Measurements from ENCODE around the gene SLC6A16.
"Not testable (repeated sequence)": the region's sequence is repeated elsewhere in the genome, so short reads cannot be mapped to it uniquely, and the experiment has no call there.

SLC6A16 gene

GRCh38 chr19:49294401-49294800 lies 30.6 kb downstream of the SLC6A16 start:
- DNase-seq (ENCODE audit: low read depth): no peak
- H3K4me3 ChIP-seq (ENCODE audit: control insufficient read depth, low read depth, low read length): no peak overlapping the region
- TF ChIP-seq CTCF (IDR thresholded peaks at IDR 0.05; ENCODE audit: control insufficient read depth, insufficient read depth, low read depth, low read length, missing control alignments): no peak

- no peak overlapping the region for H3K4me3 ChIP-seq (ENCODE audit: control insufficient read depth, low read depth, low read length)
Observed at GRCh38 chr19:49290517-49290916, 34.5 kb downstream of the SLC6A16 start.

GRCh38 chr19:49289286-49289685 lies 35.7 kb downstream of the SLC6A16 start:
- DNase-seq (ENCODE audit: low read depth); H3K4me3 ChIP-seq (ENCODE audit: control insufficient read depth, low read depth, low read length): not testable (repeated sequence)

More at GRCh38 chr19:49290517-49290916, 34.5 kb downstream of the SLC6A16 start:
- no peak for TF ChIP-seq CTCF (IDR thresholded peaks at IDR 0.05; ENCODE audit: control insufficient read depth, insufficient read depth, low read depth, low read length, missing control alignments)
- no peak for DNase-seq (ENCODE audit: low read depth)

- H3K4me3 ChIP-seq (ENCODE audit: control insufficient read depth, low read depth, low read length); DNase-seq (ENCODE audit: low read depth): not testable (repeated sequence)
Observed at GRCh38 chr19:49288205-49288604, 36.8 kb downstream of the SLC6A16 start.

- no peak for TF ChIP-seq CTCF (IDR thresholded peaks at IDR 0.05; ENCODE audit: control insufficient read depth, insufficient read depth, low read depth, low read length, missing control alignments)
- H3K4me3 ChIP-seq (ENCODE audit: control insufficient read depth, low read depth, low read length): no peak overlapping the region
- DNase-seq (ENCODE audit: low read depth): no peak
Observed at GRCh38 chr19:49287141-49287770, 37.7 kb downstream of the SLC6A16 start.

GRCh38 chr19:49282184-49282583 lies 42.8 kb downstream of the SLC6A16 start:
- TF ChIP-seq CTCF (IDR thresholded peaks at IDR 0.05; ENCODE audit: control insufficient read depth, insufficient read depth, low read depth, low read length, missing control alignments): no peak
- no peak for DNase-seq (ENCODE audit: low read depth)

GRCh38 chr19:49272204-49272603 lies 52.8 kb downstream of the SLC6A16 start:
- no peak overlapping the region for H3K4me3 ChIP-seq (ENCODE audit: control insufficient read depth, low read depth, low read length)
- TF ChIP-seq CTCF (IDR thresholded peaks at IDR 0.05; ENCODE audit: control insufficient read depth, insufficient read depth, low read depth, low read length, missing control alignments): no peak
- peak; percentile 49 for DNase-seq (ENCODE audit: low read depth)

More at GRCh38 chr19:49282184-49282583, 42.8 kb downstream of the SLC6A16 start:
- no peak overlapping the region for H3K4me3 ChIP-seq (ENCODE audit: control insufficient read depth, low read depth, low read length)

All from AG09309 (cell line).